Measurements from ENCODE around the gene NEU4.
"Not testable (repeated sequence)": the region's sequence is repeated elsewhere in the genome, so short reads cannot be mapped to it uniquely, and the experiment has no call there.

Gene NEU4

GRCh38 chr2:241799522-241800197 lies 9.3 kb upstream of the NEU4 start:
- DNase-seq: no peak

- DNase-seq: not testable (repeated sequence)
Observed at GRCh38 chr2:241800198-241800903, 8.6 kb upstream of the NEU4 start.

- DNase-seq: no peak
Observed at GRCh38 chr2:241801611-241802420, 7.2 kb upstream of the NEU4 start.

GRCh38 chr2:241802421-241803318 lies 6.3 kb upstream of the NEU4 start:
- no peak for DNase-seq

- DNase-seq: no peak
Observed at GRCh38 chr2:241803387-241804325, 5.3 kb upstream of the NEU4 start.

GRCh38 chr2:241804326-241805229 lies 4.4 kb upstream of the NEU4 start:
- DNase-seq: no peak

- DNase-seq: not testable (repeated sequence)
Observed at GRCh38 chr2:241806217-241806616, 2.8 kb upstream of the NEU4 start.

- DNase-seq: no peak
Observed at GRCh38 chr2:241808051-241808720, 807 bp upstream of the NEU4 start.

GRCh38 chr2:241809383-241810306 lies 652 bp downstream of the NEU4 start:
- DNase-seq: no peak

GRCh38 chr2:241810307-241811200 lies 1.6 kb downstream of the NEU4 start:
- DNase-seq: no peak

- DNase-seq: no peak
Observed at GRCh38 chr2:241811201-241811951, 2.4 kb downstream of the NEU4 start.

- no peak for DNase-seq
Observed at GRCh38 chr2:241811952-241812729, 3.1 kb downstream of the NEU4 start.

- DNase-seq: no peak
Observed at GRCh38 chr2:241812730-241813643, 4.0 kb downstream of the NEU4 start.

- no peak for DNase-seq
Observed at GRCh38 chr2:241813644-241814392, 4.8 kb downstream of the NEU4 start.

All from DMS153 (cell line).